ENCODE data around the gene PTGES2. TPM values are rescaled to one million over a fixed set of nuclear protein-coding genes. Genes with fewer than 3 reads are reported as not detected.

Gene PTGES2
- total and polyA plus RNA-seq, 2 of the 13 experiments (the other 11 are each of a cell fraction or from before 2014, with no cell fraction given) = 63.7 to 79.8 TPM

DNA sequence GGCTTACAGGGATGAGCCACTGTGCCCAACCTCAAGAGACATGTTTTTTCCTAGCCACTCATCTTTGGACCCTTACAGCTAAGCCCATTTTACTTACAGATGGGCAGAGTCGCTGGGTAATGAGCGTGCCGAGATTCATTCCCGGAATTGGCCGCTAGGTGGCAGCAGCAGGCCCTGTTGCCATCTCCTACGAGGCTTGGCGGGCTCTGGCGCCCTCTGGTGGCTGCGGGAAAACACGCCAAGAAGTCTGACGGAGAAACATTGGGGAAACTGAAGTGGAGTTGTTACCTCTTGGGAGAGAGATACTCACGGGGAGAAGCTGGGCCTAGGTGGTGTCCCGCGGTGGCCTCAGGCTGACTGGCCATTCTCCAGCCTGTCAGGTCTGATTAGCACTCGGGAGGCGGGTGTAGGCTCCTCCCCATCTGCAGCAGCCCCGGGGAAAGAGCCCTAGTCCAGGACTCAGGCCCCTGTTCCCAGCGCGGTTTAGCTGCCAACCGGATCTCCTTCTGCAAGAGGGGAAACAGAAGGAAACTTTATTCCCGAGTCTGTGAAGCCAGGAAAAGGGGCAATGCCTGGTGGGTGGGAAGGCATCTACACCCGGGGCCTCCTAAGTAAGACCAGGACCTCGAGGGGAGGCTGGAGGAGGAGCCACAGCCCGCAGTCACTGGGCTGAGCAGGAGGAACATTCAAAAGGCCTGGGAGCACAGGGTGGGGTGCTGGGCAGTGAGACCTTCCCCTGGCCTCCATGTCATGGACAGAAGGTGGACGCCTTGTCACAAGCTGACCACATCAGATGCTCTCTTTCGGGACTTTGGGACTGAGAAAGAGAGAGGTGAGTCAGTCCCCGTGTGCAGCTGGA, 9.7 kb downstream of the PTGES2 start (continued):
- TF ChIP-seq, protein P1, sequence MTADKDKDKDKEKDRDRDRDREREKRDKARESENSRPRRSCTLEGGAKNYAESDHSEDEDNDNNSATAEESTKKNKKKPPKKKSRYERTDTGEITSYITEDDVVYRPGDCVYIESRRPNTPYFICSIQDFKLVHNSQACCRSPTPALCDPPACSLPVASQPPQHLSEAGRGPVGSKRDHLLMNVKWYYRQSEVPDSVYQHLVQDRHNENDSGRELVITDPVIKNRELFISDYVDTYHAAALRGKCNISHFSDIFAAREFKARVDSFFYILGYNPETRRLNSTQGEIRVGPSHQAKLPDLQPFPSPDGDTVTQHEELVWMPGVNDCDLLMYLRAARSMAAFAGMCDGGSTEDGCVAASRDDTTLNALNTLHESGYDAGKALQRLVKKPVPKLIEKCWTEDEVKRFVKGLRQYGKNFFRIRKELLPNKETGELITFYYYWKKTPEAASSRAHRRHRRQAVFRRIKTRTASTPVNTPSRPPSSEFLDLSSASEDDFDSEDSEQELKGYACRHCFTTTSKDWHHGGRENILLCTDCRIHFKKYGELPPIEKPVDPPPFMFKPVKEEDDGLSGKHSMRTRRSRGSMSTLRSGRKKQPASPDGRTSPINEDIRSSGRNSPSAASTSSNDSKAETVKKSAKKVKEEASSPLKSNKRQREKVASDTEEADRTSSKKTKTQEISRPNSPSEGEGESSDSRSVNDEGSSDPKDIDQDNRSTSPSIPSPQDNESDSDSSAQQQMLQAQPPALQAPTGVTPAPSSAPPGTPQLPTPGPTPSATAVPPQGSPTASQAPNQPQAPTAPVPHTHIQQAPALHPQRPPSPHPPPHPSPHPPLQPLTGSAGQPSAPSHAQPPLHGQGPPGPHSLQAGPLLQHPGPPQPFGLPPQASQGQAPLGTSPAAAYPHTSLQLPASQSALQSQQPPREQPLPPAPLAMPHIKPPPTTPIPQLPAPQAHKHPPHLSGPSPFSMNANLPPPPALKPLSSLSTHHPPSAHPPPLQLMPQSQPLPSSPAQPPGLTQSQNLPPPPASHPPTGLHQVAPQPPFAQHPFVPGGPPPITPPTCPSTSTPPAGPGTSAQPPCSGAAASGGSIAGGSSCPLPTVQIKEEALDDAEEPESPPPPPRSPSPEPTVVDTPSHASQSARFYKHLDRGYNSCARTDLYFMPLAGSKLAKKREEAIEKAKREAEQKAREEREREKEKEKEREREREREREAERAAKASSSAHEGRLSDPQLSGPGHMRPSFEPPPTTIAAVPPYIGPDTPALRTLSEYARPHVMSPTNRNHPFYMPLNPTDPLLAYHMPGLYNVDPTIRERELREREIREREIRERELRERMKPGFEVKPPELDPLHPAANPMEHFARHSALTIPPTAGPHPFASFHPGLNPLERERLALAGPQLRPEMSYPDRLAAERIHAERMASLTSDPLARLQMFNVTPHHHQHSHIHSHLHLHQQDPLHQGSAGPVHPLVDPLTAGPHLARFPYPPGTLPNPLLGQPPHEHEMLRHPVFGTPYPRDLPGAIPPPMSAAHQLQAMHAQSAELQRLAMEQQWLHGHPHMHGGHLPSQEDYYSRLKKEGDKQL (CRISPR knock-in tag; IDR thresholded peaks at IDR 0.05; ENCODE audit: low read depth) = no peak
- TF ChIP-seq NCOA5 (CRISPR knock-in tag; IDR thresholded peaks at IDR 0.05) (no peak), BORCS8-MEF2B (CRISPR knock-in tag; IDR thresholded peaks at IDR 0.05) (peak; percentile 70), ZBTB10 (CRISPR knock-in tag; IDR thresholded peaks at IDR 0.05; ENCODE audit: borderline replicate concordance) (no peak), TOE1 (CRISPR knock-in tag; IDR thresholded peaks at IDR 0.05) (no peak), HNRNPL (IDR thresholded peaks at IDR 0.05; ENCODE audit: low read depth, low read length) (0 out of 2 replicates have a peak, but pooled peaks have one; percentile 47), ZNF710 (CRISPR knock-in tag; IDR thresholded peaks at IDR 0.05; ENCODE audit: borderline replicate concordance) (no peak), ZFP91 (CRISPR knock-in tag; IDR thresholded peaks at IDR 0.05; ENCODE audit: borderline replicate concordance) (peak; percentile 86), POLR2A (IDR thresholded peaks at IDR 0.05; ENCODE audit: insufficient read depth in 1 of 2, low read depth in 2 of 2, low read length in 2 of 2) (no peak), TGIF2 (CRISPR knock-in tag; IDR thresholded peaks at IDR 0.05) (no peak), RBM39 (IDR thresholded peaks at IDR 0.05; ENCODE audit: low read depth, low read length, poor library complexity, severe bottlenecking) (no peak), PCBP2 (optimal IDR thresholded peaks at IDR 0.05; ENCODE audit: low read depth, low read length, poor library complexity, severe bottlenecking) (no peak)
